Stimulated activated CD4-positive, alpha-beta T cell treated with anti-CD3 and anti-CD28 coated beads, Interleukin-1b, Interleukin-23, amount 100 ng/mL, for 4 hours (primary cell): Measurements from ENCODE around the gene CHST13.

ENCODE experiments used
- DNase-seq, 2 donors: peaks; one replicate each; pipeline ENCODE4 v3.0.0-alpha.2; 2020; ENCODE audit warnings: low read depth in 2 of 2

Gene CHST13

DNA sequence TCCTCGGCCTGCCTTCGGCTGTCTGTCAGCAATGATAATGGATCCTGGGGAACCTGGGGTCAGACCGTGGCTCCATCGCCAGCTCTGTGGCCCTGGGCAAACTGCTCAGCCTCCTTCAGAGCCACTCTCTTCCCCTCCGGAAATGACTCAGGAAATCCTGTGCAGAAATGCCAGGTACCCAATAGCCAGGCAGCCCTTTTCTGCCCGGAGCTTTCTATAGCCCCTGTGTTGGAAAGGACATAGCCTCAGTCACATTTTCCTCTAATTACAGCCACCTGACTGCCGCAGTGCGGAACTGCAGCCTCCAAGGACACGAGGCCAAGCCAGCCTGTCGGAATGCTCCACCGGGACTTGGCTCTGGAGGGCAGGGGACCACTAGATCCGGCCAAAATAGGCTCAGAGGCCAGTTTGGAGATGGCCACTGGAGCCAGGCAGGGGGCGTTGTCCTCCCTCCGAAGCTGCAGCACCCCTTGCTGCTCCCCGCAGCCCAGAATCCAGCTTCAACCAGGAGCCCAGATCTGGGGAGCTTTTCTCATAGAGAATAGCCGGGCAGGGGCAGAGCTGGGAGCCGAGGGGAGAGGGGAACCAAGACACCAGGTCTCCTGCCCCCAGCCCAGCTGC, 36.7 kb upstream of the CHST13 start:
- DNase-seq, result no peak

DNA sequence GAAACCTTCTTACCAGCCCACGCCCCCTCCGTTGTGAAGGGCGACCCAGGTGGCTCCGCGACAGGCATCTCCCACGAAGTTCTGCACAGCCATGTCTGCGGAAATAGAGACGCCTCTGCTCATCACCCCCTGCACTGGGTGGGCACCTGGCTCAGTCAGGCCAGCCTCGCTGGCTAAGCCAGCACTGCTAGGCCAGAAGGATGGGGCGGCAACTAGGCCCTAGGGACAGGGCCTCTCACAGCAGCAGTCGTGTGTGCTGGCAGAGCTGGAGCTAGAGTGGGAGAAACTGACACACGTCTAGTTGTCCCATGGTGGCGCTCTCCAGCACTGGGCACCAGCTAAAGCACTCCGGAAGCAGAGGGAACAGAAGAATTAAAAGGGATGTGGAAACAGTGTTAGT, 35.8 kb upstream of the CHST13 start:
- no peak for DNase-seq

DNA sequence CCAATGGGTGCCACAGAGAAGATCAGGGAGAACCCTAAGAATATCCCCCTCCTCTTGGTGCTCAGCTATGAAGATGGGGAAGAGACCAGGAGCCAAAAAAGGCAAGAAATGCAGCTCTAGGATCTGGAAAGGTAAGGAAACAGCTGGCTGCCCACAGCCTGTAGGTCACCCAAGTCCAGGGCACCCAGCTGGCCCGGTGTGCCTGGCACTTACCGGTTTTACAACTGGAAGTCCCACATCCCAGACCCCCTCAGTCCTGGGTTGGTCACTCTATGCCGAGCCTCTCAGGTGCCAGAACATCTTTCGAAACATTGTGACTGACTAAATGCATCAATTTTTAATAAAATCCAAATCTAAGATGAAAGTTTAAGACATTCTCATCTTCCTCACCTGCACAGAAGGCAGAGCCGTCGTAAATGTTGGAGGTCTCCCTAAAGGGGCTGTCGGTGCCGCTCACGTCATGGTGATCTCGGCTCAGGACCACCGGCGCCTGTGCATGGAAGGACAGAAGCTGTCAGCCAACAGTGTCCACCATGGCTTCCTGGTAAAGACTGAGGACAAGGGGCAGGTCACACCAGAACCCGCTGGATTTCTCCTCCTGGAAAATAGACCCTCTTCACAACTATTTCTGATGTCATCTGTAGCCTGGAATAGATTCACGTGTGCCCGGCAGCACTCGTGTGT, 34.9 kb upstream of the CHST13 start:
- no peak for DNase-seq

DNA sequence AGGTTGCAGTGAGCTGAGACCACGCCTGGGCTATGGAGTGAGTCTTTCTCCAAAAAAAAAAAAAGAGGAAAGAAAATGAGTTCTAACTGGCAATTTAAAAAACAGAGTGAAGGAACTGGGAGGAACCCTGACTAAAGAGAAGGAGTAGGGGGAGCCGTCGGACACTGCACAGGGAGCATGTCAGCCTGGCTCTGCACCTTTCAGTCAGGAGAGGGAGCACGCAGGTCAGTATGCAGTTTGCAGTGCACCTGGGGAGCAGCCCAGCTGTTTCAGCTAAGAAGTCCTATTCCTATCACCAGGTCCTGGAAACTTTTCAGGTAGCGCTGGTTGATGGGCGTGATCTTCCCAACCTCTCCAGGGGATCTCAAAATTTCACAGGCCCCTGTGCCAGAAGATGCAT, 33.3 kb upstream of the CHST13 start:
- DNase-seq, result no peak

DNA sequence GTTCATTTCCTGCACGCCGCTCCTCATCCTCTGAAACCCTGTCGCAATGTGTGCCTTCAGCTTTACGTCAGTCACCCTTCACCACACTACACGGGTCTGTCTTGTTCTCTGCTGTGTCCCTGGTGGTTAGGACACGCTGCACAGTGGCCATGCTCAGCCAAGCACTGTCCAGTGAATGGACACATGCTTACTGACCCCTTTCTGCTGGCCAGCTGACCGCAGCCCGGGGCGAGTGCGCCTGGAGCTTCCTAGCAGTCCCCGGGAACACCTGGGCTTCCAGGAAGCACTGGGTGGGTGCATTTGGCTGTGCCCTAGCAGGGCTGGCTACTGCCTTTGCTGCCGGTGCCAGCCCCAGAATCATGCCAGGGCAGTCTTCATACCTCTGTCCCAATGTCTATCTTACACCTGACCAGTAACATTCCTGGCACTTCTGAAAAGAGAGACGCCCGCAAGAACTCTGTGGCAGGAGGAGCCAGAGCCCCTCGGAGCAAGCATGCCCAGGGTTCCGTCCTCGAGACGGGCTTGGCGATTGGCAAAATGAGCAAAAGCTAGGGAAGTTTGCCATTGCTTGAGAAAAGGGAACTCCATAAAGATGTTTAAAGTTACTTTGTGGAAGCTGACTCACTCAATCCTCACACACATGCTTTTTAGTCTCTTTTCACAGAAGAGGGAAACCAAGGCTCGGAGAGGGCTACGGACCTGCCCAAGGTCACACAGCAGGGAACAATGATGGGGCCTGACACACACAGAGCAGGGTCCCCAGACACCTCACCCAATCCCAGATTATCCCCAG, 32.5 kb upstream of the CHST13 start:
- no peak for DNase-seq

DNA sequence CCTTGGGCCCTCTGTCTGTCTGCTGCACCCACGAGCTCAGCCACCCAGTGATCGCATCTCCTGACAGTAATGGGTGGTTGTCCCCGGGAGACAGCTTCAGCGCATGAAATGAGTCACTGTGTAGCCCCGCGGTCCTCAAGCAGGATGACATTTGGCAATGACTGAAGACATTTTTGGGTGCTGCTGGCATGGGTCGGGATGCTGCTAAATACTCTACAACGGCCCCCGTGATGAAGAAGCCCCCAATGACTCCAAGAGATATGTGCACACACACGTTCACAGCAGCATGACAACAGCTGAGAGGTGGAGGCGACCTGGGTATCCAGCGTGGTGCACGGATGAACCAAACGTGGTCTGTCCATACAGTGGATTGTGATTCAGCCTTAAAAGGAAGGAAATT, 30.9 kb upstream of the CHST13 start:
- DNase-seq, result no peak

DNA sequence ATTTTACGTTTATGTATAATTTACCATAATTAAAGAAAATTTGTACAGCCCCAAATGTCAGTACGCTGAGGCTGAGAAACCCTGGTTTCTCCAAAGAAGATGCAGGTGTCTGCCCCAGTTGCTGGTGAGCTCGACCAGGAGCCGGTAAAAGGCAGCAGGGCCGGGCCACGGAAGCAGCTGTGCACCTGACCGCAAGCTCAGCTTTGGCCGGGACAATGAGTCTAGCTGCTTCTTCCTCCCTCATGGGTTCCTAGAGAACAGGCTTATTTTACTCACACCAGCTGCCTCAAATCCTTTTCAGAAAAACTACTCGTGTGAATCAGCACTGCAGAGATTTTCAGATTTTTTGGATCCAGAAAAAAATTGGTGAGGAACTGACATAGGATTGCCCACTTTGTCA, 30.2 kb upstream of the CHST13 start:
- no peak for DNase-seq

DNA sequence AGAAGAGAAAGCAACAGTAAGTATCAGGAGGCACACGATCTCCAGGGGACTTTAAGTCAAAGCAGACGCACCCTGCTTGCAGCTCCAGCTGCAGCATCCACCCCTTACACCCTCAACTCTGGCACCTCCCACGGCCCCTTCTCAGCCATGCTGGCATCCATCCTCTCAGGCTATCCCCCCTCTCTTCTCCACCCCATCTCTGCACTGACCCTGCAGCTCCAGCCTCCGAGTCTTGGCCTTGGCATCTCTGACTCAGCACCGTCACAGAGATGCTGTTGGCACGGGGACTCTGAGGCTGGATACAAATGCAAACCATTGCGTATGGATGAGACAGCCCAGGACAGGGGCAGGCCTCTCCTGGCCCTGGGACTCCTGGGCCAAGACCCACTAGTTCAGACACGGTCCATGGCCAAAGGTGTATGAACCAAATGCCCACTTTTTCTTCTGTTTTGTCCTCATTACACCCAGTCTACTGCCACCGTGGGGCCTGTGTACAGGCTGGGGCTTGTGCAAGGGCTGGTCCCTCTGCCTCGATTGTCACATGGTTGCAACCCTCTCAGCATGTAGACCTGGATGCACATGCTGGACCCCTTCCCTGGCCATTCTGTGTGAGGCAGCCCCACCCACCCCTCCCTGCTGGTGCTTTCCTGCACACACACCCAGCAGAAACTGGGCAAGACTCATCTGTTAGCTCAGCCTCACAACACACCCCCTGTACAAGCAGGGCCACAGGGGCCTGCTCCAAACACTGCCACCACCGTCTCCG, 29.6 kb upstream of the CHST13 start:
- no peak for DNase-seq

DNA sequence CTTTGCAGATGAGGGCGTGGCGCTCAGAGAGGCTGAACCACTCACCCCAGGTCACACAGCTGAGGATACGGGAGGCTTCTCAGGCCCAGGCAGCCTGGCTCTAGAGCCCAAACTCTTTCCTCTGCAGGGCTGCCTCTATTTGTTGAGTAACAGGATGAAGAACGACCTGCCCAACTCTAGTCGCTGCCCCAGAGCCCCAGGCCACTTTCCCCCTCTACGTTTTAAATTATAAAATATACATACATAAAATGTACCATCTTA, 29.1 kb upstream of the CHST13 start:
- no peak for DNase-seq

DNA sequence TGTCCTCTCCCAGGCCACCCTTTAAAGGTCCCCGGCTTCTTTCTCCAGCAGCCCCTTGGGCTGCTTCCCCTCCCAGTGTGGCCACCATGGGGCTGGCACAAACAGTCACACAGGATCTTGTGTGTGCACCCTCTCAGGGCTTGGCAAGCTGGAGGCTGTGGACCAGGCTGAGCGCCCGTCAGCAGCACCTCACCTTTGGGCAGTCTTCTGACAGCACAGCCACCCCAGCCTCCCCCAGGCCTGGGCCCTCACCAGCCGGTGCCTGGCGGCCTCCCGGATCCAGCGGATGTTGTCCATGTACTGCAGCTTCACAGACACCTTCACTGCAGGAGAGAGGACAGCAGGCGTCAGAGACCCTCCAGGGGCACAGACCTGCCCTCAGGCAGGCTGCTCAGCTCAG, 28.2 kb upstream of the CHST13 start:
- DNase-seq, result no peak

DNA sequence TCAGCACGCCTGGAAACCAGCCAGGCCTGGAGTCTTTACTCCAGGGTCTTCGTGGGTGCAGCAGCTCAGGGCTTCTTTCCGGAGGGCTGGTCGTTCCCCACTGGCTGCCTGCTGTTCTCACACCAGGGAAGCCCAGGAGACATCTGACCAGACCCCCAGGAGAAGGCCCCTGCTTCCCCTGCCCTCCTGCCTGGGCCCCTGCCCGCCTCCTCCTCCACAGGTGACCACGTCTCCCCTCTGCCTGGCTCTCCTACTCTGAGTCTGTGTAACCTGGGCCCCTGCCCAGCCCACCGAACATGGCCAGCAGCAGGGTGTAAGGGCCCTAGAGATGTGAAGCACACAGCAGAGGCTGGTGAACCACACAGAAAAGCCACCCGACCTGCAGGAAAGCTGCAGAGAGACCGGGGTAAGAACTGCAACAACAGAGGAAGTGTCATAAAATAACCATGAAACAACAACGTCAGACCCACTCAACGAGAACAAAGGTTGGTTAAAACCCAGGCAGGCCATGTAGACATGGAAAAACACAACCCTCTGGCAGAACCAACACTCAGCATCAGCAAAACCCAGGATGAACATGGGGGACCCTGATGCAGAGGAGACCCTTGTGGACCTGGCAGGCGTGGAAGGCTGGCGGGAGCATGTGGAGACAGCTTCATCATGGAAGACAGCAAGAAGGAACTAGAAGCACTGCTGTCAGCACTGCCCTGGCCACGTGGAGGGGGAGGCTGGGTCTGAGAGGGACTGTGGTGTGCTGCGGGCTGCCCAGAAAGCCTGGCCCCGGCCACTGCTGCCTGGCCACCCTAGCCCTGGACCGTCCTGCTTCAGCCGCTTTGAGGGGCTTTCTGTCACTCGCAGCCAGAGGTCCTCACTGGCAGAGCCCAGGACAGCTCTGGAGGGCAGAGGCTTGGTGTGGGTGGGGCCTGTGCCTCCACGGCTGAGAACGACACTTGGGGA, 26.8 kb upstream of the CHST13 start:
- no peak for DNase-seq

DNA sequence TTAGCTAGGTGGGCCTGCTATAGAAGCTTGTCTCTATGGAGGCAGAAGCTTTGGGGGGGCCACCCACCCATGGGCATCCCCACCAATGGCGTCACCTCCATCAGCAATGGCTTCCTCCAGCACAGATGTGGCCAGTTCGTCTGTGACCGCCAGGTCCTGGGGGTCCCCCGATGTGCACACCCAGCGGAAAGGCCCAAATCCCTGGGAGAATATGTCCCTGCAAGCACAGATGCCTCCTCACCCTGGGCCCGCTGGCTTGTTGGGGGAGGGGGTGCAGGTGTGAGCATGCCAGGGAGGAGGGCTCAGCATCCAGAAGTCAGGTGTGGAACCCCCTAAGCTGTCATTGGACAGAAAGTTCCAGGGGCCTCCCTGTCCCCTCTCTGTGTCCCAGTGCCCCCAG, 26.0 kb upstream of the CHST13 start:
- no peak for DNase-seq

DNA sequence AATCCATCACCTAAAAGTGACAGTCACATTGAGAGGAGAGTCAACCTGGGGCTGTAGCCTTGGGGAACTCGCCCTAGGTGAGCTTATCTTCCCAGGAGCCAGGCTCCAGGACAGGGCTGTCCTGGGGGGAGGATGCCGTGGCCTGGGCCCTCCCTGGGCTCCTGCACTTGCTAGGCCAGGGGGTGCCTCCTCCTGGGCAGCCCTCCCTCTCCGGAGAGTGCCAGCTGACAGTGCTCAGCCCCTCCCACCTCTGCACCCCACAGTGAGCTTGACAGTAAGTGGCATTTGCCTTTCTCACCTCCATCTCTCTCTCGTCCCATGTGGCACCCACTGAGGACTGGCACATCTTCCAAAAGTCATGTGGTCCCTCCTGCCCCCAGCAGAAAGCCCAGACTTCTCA, 25.5 kb upstream of the CHST13 start:
- DNase-seq, result no peak

DNA sequence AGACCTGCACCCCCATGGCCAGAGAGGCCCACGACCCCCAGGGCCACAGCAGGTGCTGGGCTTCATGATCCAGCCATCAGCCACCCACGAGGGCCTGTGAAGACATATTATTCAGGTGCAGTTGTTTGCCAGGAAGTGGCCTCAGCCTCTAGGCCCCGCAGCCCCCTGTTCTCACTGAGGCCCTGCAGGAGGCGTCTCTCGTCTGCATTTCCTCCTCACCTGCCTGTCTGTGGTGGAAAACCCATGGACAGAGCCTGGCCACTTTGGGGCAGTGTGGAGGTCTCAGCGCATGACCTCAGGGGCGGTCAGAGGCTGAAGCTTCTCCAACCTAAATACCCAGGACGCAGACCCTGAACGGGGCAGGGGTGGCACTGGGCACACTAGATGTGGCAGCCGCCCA, 25.0 kb upstream of the CHST13 start:
- no peak for DNase-seq

DNA sequence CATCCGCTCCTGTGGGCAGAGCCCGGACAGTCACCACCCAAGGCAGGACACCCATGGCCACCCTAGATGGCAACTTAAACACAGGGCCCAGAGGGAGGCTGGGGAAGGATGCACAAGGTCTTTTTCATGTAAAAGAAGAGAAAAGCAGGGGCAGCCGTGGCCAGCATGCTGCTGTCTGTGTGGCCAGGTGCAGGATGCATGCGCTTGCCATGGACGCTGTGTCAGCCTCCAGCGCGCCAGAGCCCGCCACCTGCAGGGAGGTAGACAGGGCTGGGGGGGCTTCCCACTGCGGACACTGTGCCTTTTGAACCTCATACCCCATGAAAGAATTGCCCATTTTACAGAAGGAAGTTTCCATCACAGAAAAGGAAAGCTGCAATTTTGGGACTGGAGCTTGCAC, 24.6 kb upstream of the CHST13 start:
- no peak for DNase-seq

DNA sequence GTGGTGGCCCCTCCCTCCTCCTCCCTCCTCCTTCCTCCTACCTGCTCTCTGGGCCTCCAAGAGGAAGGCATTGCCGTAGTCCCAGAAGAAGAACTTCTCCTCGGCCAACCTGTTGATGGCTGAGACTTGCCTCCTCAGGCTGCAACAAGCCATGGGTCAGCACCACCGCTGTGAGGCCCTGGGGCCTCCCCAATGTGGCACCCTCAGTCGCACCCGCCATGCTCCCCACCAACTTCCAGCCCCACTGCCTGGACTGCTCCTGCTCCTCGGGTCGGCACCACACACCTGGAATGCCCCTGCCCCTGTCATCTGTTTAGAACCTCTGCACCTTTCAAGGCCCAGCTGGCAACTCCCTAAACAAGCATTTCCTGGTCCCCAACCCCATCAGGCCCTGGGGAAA, 23.9 kb upstream of the CHST13 start:
- no peak for DNase-seq

DNA sequence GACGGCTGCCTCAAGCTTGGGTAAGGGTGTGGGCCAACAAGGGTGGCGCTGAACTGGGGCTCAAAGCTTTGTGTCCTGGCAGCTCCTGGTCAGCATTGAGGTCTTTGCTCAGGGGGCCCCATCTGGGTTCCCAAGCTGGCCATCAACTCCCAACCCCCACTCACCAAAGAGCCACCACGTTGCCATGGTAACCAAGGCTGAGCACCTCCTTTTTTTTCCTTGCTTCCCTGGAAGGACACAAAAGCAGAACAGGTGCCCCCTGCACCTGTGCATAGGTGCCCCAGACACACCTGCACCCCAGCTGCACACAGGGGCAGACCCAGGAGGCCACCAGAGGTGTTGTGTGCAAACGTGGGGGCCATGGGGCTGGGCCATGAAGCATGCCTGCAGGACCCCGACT, 22.9 kb upstream of the CHST13 start:
- DNase-seq, result no peak

DNA sequence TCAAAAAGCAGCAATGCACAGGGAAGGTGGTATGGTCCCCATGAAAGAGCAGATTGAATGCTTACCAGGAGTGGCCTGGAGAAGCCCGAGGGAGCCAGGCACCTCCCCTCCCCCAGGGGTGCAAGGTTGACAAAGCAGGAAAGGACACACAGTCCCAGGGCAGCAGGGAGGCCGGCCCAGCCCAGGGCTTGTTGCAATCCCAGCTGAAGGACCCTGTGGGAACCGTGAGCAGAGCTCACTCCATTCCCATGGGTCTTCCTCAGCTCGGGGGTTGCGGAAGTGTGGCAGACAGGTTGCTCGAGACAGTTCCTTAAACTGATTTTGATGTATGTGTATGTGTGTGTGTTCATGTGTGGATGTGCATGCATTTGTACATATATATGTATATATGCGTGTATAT, 22.2 kb upstream of the CHST13 start:
- DNase-seq, result no peak

DNA sequence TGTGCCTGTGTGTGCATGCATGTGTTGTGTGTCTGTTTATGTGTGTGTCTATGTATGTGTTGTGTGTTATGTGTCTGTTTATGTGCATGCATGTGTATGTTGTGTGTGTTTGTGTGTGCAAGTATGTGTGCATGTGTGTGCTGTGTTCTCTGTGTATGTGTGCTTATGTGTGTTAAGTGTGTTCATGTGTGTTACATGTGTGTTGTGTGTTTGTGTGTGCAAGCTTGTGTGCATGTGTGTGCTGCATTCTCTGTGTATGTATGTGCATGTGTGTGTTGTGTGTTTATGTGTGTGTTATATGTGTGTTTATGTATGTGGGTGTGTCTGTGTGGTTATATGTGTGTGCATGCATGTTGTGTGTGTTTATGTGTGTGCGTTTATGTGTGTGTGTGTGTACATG, 21.3 kb upstream of the CHST13 start:
- no peak for DNase-seq

DNA sequence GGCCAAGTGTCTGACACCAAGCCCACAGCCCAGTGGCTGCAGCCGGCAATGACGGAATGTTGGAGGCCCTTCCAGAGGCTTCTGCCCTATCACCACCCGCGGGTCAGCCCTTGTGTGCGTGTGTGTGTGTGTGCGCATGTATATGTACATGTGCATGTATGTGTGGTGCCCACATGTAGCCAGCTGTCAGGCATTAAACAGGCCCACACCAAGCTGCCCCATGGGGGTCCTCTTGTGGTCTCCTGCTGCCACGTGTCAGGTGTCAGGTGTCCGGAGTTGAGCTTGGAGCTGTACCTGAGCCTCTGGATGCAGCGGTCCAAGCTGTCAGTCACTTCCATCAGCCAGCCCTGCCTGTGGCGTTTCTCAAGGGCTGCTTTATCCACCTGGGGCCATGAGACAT, 20.3 kb upstream of the CHST13 start:
- DNase-seq, result no peak

DNA sequence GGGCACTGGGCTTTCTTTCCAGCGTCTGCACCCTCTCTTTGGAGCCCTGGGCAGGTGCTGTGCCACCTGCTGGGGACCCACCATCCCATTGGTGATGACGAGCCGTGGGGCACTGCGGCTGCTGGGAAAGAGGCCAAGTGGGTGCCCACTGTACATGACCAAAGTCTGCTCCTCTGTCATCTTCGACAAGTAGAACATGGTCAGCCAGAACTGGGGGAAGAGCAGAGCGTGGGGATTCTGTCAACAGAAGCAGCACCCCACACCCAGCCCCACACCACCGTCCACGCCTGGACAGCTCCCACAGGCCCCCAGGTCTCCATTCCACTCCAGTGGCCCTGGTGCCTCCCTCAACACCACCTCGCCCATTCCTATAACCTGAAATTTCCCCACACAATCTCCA, 16.1 kb upstream of the CHST13 start:
- DNase-seq, result no peak

DNA sequence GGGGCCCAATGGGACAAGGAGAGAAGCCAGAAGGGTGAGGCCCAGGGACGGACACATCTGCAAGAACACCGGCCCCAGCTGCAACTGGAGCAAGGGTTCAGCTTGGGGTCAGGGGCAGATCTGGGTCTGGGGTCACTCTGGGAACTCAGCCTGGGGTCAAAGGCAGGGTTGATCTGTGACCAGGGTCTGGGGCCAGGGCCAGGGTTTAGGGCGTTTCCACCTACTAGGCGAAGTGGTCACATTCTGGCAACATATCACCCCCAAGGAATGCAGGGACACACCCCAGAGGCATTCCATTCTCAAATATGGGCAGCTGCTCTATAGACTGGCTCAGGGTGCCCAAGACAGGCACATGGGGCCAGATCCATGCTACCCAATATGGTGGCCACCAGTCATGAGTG, 15.4 kb upstream of the CHST13 start:
- DNase-seq, result no peak
